GM21717 (cell line): ENCODE measurements around the gene ZC2HC1C.
A peak's percentile ranks its signal among the peaks of the same experiment; 100 is the strongest.

Source experiments
- ATAC-seq: cut with Tn5 transposase; IDR thresholded peaks from one replicate; pipeline ENCODE4 v1.9.1; 2021; ENCODE audit warnings: mild to moderate bottlenecking, moderate library complexity; ENCODE audit not compliant: unreplicated experiment

Gene ZC2HC1C, protein sequence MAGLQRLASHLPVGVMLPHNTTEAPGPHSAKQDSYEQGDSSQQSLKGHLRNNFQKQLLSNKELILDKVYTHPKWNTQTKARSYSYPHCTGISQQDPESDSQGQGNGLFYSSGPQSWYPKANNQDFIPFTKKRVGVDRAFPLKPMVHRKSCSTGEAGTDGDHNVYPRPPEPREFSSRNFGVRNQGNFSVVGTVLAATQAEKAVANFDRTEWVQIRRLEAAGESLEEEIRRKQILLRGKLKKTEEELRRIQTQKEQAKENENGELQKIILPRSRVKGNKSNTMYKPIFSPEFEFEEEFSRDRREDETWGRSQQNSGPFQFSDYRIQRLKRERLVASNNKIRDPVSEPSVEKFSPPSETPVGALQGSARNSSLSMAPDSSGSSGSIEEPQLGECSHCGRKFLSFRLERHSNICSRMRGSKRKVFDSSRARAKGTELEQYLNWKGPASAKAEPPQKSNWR

DNA sequence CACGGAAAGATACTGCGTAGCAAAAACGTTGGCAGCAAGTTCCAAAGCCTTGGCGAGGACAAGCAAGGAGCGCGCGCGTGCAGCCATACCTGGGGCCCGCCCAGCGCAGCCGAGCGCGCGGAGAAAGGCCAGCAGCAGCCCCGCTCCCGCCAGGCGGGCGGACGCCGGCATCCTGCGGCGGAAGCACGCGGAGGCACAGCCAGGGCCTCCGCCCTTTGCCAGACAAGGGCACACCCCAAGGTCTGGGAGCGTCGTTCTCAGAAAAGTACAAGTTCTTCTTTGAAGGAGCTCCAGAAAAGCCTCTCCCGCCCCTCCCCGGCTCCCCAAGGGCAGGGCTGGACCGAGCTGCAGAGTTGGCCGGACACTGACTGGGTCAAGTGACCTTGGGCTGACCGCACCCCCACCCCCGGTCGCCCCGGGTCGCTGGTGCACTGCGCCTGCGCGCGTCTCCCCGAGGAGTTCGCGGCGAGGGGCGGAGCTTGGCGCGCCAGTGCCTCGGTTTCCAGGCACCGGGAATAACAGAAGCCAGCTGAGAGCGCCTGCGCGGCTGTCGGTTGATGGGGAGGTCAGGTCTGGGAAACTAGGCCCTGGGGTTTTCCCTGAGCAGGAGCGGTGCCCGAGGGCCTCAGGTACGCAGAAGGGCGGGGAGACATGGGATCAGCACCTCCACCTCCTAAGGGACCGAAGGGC, at the start of gene ZC2HC1C:
Gene ZC2HC1C (plus strand): TSS at position 521 of the 690 bp plus-strand sequence. CDS start 933 bp downstream, outside the sequence.
- peak; percentile 60 for ATAC-seq

DNA sequence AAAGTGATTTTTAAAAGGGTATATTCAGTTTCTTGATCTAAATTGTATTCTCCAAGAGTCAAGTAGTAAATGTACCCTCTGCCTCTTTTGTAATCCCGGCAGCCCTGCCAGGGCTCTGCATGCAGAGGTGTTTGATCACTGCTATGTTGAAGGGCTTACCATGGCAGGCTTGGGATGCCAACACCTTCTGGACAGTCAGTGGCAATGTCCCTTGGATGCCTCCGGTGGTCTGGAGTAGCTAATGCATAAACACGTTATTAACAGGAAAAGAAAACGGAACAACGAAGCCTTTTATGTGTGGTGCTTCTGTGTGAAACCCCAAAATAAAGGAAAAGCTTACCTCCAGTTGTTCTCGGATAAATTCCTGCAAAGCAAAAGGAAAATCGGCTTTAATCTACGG, 46.8 kb upstream of the ZC2HC1C start:
- ATAC-seq = no peak

DNA sequence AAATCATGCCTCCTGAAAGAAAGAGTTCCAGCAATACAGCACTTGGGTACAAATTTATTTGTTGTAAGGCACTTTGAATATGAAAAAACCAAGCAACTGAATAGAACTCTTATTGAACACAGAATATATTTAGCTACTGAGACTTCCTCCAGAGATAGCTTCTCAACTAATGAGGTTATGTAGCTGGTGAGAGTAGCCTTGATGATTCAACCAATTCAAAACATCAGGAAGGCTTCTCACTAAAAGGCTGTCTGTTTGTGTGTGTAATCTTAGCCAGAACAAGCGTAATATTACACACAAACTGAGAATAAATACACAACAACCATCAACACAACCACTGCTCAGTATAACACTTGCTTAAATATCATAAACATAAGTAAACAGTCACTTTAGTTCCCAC, 46.3 kb upstream of the ZC2HC1C start:
- ATAC-seq = no peak

DNA sequence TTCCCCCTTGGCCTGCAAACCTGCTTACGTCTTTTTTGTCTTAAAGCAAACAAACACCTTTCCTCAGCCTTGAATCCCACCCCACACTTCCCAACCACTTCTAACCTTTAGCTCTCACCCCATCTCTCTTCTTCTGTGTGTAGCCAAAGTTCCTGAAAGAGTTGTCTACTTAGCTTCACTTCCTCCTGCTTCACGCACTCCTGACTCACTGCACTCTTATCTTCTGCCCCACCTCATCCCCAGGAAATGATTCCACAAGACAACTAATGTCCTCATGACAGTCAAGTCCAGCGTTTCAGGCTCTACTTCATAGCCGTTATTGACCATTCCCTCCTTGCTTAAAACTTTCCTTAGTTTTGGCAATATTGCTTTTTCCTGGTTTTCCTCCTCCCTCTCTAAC, 44.4 kb upstream of the ZC2HC1C start:
- ATAC-seq = no peak

DNA sequence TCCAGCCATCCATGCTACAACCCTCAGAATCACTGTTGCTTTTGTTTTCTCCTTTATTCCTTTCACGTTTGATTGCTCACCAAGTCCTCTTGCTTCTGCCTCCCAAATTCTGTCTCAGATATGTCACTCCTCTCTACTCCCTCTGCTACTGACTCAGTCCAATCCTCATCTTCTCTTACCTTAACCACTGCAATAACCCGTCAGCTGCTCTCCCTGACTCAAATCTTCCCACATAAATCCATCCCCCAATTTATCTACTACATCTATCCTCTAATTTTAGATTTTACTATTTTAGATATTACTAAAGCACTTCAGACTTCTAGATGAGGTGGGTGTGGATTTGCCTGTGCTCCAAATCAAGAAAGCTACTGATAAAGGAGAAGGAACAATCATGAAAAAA, 43.6 kb upstream of the ZC2HC1C start:
- no peak for ATAC-seq

DNA sequence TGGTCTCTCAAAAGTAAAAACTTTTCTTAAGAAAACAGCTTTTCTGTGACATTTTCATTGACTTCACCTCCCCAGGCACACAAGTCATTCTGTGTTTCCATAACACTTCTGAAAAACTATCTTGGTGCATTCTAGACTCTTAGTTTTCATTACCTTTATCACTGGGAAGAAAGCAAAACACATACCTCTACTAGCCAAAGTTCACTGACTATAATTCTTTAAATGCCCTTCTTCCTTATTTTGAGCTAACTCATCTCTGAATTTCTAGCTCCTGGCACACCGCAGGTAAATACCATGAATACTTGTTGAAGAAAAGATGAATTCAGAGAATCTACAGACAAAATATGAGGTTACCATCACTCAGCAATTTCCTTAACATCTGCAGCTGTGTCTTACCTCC, 39.3 kb upstream of the ZC2HC1C start:
- ATAC-seq = no peak

DNA sequence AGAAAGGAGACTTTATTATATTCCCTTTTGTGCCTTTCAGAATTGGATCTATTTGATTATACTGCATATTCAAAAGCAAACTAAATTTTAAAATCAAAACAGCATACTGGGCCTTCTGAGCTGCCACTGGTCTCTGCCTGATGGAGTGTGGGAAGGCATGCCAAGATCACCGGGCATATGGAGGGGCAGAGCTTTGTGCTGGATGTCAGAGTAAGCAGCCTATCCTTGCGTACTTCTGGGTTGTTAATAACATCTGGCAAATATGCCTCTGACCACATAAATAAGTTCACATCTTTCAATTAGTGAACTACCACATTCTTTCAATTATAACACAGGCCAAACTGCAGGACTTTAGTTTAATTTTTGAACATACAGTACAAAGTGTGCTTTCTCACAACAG, 36.5 kb upstream of the ZC2HC1C start:
- no peak for ATAC-seq

DNA sequence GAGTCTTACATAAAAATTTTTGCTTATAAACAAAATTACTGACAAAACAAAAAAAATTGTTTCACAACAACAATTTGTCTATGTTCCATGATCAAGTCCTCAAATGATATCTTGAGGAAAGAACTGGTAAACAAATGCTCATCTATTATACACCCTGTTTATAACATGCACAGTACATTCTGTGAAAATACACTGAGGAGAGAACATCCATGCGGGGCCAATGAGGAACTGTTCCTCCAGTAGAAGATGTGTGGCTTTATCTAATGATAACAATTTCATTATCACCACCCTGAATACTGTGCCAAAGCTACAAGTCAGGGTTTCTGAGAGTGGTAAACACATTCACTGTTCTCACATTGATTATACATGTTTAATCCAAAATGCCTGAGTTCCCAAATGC, 28.9 kb upstream of the ZC2HC1C start:
- no peak for ATAC-seq

DNA sequence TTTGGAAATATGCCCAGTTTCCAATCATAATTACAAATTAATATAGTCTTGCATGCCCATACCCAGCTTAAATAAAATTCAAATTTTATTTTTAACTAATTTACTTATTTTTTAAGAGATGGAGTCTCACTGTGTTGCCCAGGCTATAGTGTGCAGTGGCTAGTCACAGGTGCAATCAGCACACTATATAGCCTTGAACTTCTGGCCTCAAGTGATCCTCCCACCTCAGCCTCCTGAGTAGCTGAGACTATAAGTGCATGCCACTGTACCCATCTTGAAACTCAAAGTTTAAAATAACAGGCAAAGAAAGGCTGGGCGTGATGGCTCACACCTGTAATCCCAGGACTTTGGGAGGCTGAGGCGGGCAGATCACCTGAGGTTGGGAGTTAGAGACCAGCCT, 28.5 kb upstream of the ZC2HC1C start:
- no peak for ATAC-seq

DNA sequence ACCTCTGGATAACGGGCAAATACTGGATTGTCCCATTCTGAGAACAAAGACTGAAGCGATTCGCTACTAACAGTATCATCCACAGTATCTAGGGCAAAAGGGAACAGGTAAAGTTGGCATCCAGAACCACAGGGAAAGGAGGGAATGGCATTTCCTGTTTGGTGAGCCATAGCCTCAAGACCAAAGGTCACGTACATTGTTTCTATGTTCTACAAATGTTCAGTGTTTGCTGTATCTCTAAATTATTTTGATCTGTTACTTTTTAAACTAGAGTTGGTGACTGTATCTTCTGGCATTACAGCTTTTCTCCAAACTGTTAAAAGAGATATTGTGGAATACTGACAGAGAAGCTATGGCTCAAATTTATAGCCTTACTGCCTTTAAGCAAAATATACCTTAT, 27.8 kb upstream of the ZC2HC1C start:
- ATAC-seq = no peak

DNA sequence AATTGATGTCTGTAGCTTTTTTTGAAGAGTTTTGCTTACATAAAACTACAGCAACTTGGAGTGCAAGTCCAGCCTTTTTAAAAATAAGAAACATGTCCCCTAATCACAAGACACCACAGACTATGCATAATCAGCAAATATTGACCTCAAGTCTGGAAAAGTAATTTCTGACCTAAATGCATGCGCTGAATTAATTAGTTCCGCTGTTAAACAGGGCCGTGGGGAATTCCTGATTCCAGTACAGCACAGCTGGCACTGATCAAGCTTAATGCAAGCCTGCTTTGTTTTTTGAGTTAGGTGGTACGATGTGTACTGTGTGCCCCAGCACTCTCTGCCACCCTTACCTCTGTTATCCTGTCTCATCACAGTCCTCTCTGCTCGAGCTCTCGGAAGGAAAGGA, 27.4 kb upstream of the ZC2HC1C start:
- no peak for ATAC-seq

DNA sequence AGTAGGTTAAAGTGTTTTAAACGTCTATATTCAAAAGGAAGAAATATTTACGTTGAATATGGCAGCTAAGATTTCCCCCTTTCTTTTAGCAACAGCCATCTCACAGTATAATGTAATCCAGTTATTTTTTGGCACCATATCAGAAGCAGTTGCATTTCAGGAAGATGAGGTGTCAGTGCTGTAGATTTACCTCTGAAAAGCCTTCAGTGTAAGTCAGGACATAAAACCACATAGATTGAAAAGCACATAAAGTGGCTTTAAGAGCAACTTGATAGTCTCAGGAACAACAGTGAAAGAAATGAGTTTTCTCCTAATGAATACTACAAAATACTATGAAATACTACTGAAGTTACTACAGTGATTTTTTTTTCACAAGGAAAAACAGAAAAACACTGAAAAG, 25.1 kb upstream of the ZC2HC1C start:
- ATAC-seq = no peak

DNA sequence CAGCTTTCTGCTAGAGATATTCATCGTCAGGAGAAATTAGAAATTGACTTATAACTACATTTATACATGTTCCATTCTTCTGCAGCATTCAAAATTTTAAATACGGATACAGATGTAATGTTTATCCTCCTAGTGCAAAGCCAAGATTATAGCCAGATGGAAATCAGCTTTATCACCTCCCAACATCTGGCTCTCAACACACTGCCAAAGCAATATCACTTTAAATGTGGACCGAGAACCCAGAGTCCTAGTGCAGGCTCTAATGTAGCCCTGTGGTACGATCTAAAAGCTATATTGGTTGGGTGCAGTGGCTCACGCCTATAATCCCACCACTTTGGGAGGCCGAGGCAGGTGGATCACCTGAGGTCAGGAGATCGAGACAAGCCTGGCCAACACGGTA, 24.7 kb upstream of the ZC2HC1C start:
- ATAC-seq = no peak

DNA sequence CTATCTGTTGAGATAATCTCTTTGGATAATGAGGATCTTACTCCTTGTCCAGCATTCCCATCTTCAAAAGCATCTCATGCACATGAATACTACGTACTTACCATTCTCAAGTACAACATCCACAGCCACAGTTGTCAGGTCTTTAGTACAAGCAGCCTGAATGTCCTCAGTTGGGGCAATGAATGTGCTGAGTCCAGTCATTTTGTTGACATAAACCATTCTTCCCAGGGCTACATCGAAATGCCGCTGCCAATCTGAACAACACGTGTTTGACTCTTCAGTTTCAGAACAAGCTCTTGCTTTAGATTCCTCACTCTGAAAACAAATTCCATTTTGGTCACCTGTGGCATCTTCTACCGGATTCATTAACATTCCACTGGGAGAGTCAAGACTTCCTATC, 23.2 kb upstream of the ZC2HC1C start:
- ATAC-seq = no peak

DNA sequence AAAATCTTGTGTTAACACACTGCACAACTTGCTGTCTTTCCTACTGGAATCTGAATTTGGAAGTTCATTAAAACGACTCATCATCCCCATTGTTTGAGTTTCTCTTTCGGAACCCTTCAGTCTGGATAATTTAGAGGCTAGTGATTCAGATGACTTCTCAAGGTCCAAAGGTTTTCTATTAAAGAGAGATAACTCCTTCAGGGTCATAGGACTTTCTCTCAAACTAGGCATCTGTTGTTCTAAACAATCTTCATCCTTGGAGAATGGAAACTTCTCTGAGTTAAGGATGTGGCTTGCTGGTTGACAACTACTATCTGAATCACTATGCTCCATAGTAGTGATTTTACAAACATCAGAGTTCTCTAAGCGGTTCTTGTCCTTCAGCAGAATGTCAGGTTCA, 22.5 kb upstream of the ZC2HC1C start:
- ATAC-seq = no peak

DNA sequence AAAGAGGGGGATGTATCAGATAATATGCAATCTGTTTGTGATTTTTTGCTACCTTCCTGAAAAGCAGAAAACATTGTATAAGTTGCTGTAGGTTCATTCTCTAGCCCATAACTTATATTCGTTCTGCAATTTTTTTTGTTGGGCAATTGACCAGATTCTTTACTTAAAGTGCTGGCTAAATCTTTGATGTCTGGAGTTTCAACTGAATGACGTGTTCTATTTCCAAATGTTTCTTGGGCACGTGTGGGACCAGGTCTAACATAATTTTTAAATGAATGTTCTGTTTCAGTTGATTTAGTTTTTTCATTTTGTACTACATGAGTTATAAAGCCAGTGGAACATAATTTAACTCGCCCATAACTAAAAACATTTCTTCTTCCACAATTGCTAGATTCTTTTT, 21.9 kb upstream of the ZC2HC1C start:
- no peak for ATAC-seq

DNA sequence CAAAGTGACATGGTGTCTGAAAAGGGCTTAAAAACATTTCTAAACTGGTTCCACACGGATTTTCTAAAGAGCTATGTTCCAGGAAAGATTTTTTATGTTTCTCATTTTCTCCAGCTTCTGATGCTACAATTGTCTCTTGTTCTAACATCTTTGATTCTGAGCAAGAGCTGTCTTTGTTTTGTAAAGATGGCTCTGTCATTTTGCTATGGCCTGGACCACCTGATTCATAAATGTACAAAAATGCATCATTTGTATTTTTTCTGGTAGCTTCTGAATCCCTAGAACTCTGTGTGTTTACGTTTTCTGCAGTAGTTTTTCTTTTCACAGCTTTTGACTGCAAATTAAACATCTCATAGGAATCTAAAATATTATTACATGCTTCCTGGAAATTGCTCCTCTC, 21.3 kb upstream of the ZC2HC1C start:
- ATAC-seq = no peak

DNA sequence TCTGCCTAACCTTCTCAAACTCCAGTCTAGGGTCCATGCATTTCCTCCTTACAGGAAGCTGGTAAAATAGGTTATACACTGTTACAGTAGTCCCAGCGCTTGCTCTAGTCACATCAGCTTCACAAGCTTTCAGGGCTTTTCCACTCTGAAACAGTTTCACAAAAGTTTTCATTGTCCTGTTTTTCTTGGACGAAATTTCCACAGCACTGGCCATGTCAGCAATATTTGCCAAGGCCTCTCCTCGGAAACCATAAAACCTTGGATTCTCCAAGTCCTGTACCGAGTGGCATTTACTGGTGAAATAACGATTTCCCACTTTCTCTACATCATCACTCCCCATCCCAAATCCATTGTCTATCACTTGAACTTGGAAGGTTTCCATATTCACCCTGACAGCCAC, 20.3 kb upstream of the ZC2HC1C start:
- ATAC-seq = no peak

DNA sequence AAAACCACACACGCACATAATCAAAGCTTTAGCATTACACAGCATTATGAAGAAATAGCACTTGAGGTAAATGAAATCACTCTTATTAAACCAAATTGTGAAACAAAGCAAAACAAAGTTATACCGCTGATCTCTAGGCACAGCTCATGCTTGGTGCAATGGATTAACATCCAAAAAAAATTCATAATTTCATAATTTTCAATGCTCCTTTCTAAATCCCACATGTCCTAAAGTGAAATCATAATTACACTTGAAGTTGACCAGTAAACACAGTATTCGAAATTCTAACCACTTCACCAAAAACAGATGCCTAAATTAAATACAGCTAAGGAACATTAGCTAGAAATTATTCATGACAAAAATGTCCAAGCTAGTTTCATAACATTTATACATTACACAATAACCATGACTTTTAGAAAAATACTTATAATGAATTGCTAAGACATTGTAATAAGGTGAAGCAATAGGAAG, 19.7 kb upstream of the ZC2HC1C start:
- ATAC-seq = no peak

DNA sequence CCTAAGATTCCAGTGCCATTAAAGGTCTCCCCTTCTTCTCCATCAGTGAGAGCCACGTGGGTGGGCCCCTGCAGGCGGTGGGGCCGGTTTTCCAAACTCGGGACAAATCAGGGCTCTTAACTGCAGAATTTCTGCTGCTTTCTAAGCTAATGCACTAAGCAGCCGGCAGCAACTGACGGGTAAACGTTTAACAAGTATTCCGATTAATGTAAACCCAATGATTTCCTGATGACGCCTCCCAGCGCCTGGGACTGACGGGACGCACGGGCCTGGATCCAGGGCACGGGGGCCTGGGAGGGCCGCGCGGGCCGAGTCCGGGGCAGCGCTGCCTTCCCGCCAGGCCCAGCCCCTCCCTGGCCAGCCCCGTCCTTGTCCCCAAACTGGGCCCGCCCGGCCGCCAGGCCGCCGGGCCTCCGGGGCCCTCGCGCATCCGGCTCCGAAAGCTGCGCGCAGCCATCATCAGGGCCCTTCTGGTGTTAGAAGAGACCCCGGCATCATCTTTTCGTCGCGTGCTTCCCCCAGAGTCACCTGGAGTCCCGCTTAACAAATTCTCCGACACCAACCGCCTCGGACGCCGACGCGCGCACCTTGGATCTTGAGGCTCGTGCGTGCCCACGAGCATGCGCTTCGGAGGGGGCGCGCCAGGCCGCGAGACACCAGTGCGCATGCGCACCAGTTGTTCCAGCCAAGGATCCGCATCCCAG, 18.4 kb upstream of the ZC2HC1C start, which contains the start of gene MLH3:
Gene MLH3 (minus strand): TSS at position 616 of the 704 bp plus-strand sequence. CDS start 1,812 bp downstream, outside the sequence.
- peak; percentile 70 for ATAC-seq

DNA sequence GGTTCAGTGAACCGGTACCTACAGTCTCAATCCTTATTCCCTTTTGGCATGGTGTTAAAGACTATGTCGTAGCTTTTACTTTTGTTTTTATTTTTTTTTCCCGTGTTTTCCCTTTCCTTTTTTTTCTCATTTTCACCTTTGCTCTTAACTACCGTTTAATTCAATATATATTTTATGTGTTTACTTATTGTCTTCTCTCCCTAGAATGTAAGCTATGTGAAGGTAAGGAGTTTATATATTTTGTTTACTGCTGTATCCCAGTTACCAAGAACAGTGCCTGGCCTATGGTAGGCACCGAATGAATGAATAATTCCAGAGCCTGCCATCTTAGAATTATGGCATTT, 17.9 kb upstream of the ZC2HC1C start:
- ATAC-seq = no peak
